Measurements from ENCODE around the gene RSL1D1.

DNA sequence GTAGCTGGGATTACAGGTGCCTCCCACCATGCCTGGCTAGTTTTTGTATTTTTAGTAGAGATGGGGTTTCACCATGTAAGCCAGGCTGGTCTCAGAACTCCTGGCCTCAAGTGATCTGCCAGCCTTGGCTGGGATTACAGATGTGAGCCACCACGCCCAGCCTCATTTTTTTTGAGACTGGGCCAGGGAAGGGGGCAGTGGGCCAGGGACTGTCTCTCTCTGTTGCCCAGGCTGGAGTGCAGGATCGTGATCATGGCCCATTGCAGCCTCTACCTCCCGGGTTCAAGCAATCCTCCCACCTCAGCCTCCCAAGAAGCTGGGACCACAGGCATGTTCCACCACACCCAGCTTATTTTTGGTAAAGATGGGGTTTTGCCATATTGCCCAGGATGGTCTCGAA lies 16.0 kb downstream of the RSL1D1 start:
- TF ChIP-seq CTCF (IDR thresholded peaks at IDR 0.05) (no peak), POLR2A (IDR thresholded peaks at IDR 0.05) (no peak)

Measured in thyroid gland (tissue), 4 donors.